Liver (tissue), 9 donors: Measurements from ENCODE around the gene RPL39L. TPM values are rescaled to one million over a fixed set of nuclear protein-coding genes. Genes with fewer than 3 reads are reported as not detected.

Experiments used
- DNase-seq: peaks from one replicate; pipeline ENCODE4 v3.0.0-alpha.2; 2017; ENCODE audit warnings: low spot score
- H3K27ac ChIP-seq, 2 donors: one replicate each; pipeline ENCODE4 v1.7.0; 2013; ENCODE audit warnings: inconsistent platforms in 2 of 2, low read length in 2 of 2, control low read depth in 1 of 2, low read depth in 1 of 2, mild to moderate bottlenecking in 1 of 2
- H3K27me3 ChIP-seq, 4 donors: one replicate each; pipeline versions ENCODE4 v1.6.1 to v1.7.0; 2013; ENCODE audit warnings: low read length in 3 of 4, inconsistent platforms in 1 of 4, mild to moderate bottlenecking in 1 of 4, moderate library complexity in 1 of 4; ENCODE audit not compliant: control insufficient read depth in 4 of 4, insufficient read depth in 4 of 4
- H3K36me3 ChIP-seq, 4 donors: one replicate each; pipeline versions ENCODE4 v1.6.1 to v1.7.0; 2013; ENCODE audit warnings: low read length in 3 of 4, mild to moderate bottlenecking in 3 of 4, low read depth in 1 of 4, moderate library complexity in 1 of 4; ENCODE audit not compliant: control insufficient read depth in 4 of 4, insufficient read depth in 3 of 4
- H3K4me1 ChIP-seq, 4 donors: one replicate each; pipeline versions ENCODE4 v1.6.1 to v1.7.0; 2013; ENCODE audit warnings: low read length in 3 of 4, mild to moderate bottlenecking in 3 of 4, moderate library complexity in 1 of 4; ENCODE audit not compliant: control insufficient read depth in 4 of 4, insufficient read depth in 4 of 4
- H3K4me3 ChIP-seq, 3 donors: one replicate each; pipeline versions ENCODE4 v1.6.1 to v1.7.0; 2013; ENCODE audit warnings: low read length in 3 of 3, control low read depth in 1 of 3, low read depth in 1 of 3, mild to moderate bottlenecking in 1 of 3
- H3K9ac ChIP-seq, 2 donors: one replicate each; pipeline ENCODE4 v1.7.0; 2013; ENCODE audit warnings: low read length in 2 of 2, mild to moderate bottlenecking in 2 of 2, moderate library complexity in 2 of 2, control low read depth in 1 of 2, low read depth in 1 of 2
- H3K9me3 ChIP-seq, 4 donors: one replicate each; pipeline versions ENCODE4 v1.6.1 to v1.7.0; 2013; ENCODE audit warnings: low read length in 3 of 4; ENCODE audit not compliant: control insufficient read depth in 4 of 4
- EGR1 ChIP-seq, 2 donors: IDR thresholded peaks; 2 replicates each; pipeline ENCODE4 v1.6.1; 2016 to 2018; ENCODE audit warnings: antibody characterized with exemption in 2 of 2, low read depth in 2 of 2
- FOXA1 ChIP-seq: IDR thresholded peaks from 2 replicates; pipeline ENCODE4 v1.6.1; 2016; ENCODE audit warnings: antibody characterized with exemption
- FOXA2 ChIP-seq: IDR thresholded peaks from 2 replicates; pipeline ENCODE4 v1.6.1; 2016; ENCODE audit warnings: antibody characterized with exemption
- GABPA ChIP-seq, 2 donors: IDR thresholded peaks in 1 of 2; conservative IDR thresholded peaks in 1 of 2; 2 replicates each; pipeline ENCODE4 v1.6.1; 2016; ENCODE audit warnings: antibody characterized with exemption in 2 of 2, mild to moderate bottlenecking in 1 of 2, moderate library complexity in 1 of 2
- HNF4A ChIP-seq, 2 donors: conservative IDR thresholded peaks; 2 replicates each; pipeline ENCODE4 v1.6.1; 2016; ENCODE audit warnings: antibody characterized with exemption in 2 of 2, mild to moderate bottlenecking in 2 of 2
- HNF4G ChIP-seq: IDR thresholded peaks from 2 replicates; pipeline ENCODE4 v1.6.1; 2016; ENCODE audit warnings: antibody characterized with exemption
- JUND ChIP-seq, 2 donors: IDR thresholded peaks; 2 replicates each; pipeline ENCODE4 v1.6.1; 2016; ENCODE audit warnings: antibody characterized with exemption in 2 of 2
- MAX ChIP-seq: IDR thresholded peaks from 2 replicates; pipeline ENCODE4 v1.6.1; 2016; ENCODE audit warnings: antibody characterized with exemption
- NR2F2 ChIP-seq: IDR thresholded peaks from 2 replicates; pipeline ENCODE4 v1.6.1; 2016; ENCODE audit warnings: antibody characterized with exemption
- RAD21 ChIP-seq, 2 donors: IDR thresholded peaks; 2 replicates each; pipeline ENCODE4 v1.6.1; 2016; ENCODE audit warnings: antibody characterized with exemption in 2 of 2, mild to moderate bottlenecking in 2 of 2
- REST ChIP-seq: IDR thresholded peaks from 2 replicates; pipeline ENCODE4 v1.6.1; 2016; ENCODE audit warnings: antibody characterized with exemption, mild to moderate bottlenecking
- RXRA ChIP-seq, 2 donors: IDR thresholded peaks; 2 replicates each; pipeline ENCODE4 v1.6.1; 2017 to 2018; ENCODE audit warnings: antibody characterized with exemption in 2 of 2, mild to moderate bottlenecking in 1 of 2
- TAF1 ChIP-seq: conservative IDR thresholded peaks from 2 replicates; pipeline ENCODE4 v1.6.1; 2016; ENCODE audit warnings: antibody characterized with exemption, mild to moderate bottlenecking
- ZBTB33 ChIP-seq: IDR thresholded peaks from 2 replicates; pipeline ENCODE4 v1.6.1; 2016; ENCODE audit warnings: antibody characterized with exemption
- WGBS: extraction: QIAGEN DNeasy Blood & Tissue Kit; methylation state at CpG from one replicate; pipeline ENCODE4 v1.1.7; 2013; 5-methylcytosine and 5-hydroxymethylcytosine counted together
- polyA plus RNA-seq, 2 donors: library from polyadenylated mRNA; stranded (reverse) in 1 of 2; unstranded in 1 of 2; fragments of 200-250 nt in 1 of 2; fragments of >200 nt in 1 of 2; fragmentation: Nextera tagmentation in 1 of 2; extraction: Ambion mirVana in 1 of 2; gene quantifications; one replicate each; pipeline versions ENCODE4 v1.2.1 to v1.2.3, GENCODE V29; 2013 to 2015
- total RNA-seq, 2 donors: library from RNA; depleted of rRNA; stranded (reverse); fragments of >200 nt; gene quantifications; one replicate each; pipeline ENCODE4 v1.2.3, GENCODE V29; 2014
- donor health status: healthy.
- donor health status: healthy.
- donor health status: healthy.
- donor health status: healthy.
- donor health status: healthy.

The RPL39L gene
- total and polyA plus RNA-seq, 4 donors, result 1.1 to 6.6 (median 4.2) TPM

- Histone ChIP-seq H3K9ac (no peak overlapping the region), H3K27ac (no peak overlapping the region), H3K36me3 (no peaks in the 10 kb centered on the region), H3K4me3 (no peak overlapping the region), H3K9me3 (no peaks in the 10 kb centered on the region), H3K27me3 (no peaks in the 10 kb centered on the region), H3K4me1 (peaks cover 0 to 14% (median 12%) of the 10 kb centered on the region in 4 donors)
- no peak for DNase-seq
- TF ChIP-seq RAD21 (IDR thresholded peaks at IDR 0.05) (no peak), TAF1 (peak; percentile 13)
- 89% methylated on average over 2 of the region's 2 CpGs for whole genome bisulfite sequencing
Observed at GRCh38 chr3:187098923-187099512, 40.3 kb downstream of the RPL39L start.

GRCh38 chr3:187093320-187093719, 46.0 kb downstream of the RPL39L start:
- no peak for DNase-seq
- Histone ChIP-seq H3K9me3 (peaks cover 0 to under 1% (median 0%) of the 10 kb centered on the region in 4 donors), H3K27me3 (no peaks in the 10 kb centered on the region), H3K4me3 (no peak overlapping the region), H3K4me1 (no peaks in the 10 kb centered on the region), H3K27ac (no peak overlapping the region), H3K9ac (no peak overlapping the region), H3K36me3 (no peaks in the 10 kb centered on the region)
- 82% methylated on average over 1 of the region's 1 CpG for WGBS
- TF ChIP-seq HNF4A (conservative IDR thresholded peaks at IDR 0.05), result no peak
- no peak for TF ChIP-seq TAF1
- no peak for TF ChIP-seq RXRA (IDR thresholded peaks at IDR 0.05)
- no peak for TF ChIP-seq HNF4G
- TF ChIP-seq EGR1 (IDR thresholded peaks at IDR 0.05; ENCODE audit: low read depth in 2 of 2), result no peak
- no peak for TF ChIP-seq FOXA1
- no peak for TF ChIP-seq JUND (IDR thresholded peaks at IDR 0.05)
- TF ChIP-seq GABPA (IDR thresholded peaks at IDR 0.05 in 1 of 2, conservative IDR thresholded peaks at IDR 0.05 in 1 of 2), result no peak
- TF ChIP-seq REST, result no peak
- no peak for TF ChIP-seq FOXA2
- no peak for TF ChIP-seq MAX
- TF ChIP-seq ZBTB33, result no peak
- no peak for TF ChIP-seq NR2F2
